KMS-11 (cell line): ENCODE data around the gene NOP14.

ENCODE experiments used
- H2AFZ ChIP-seq: fragments of 200-600 bp; sonication (generic); 2 replicates; pipeline ENCODE4 v1.6.1; 2016; ENCODE audit warnings: antibody characterized with exemption, mixed run types, low read depth
- H3K27ac ChIP-seq: fragments of 200-600 bp; sonication (generic); 2 replicates; pipeline ENCODE4 v1.6.1; 2016; ENCODE audit warnings: mild to moderate bottlenecking, mixed run types
- H3K27me3 ChIP-seq: fragments of 200-600 bp; sonication (generic); 2 replicates; pipeline ENCODE4 v1.6.1; 2017; ENCODE audit warnings: mild to moderate bottlenecking, low read depth, mixed run types, moderate library complexity; ENCODE audit not compliant: insufficient read depth
- H3K36me3 ChIP-seq: fragments of 200-600 bp; sonication (generic); 2 replicates; pipeline ENCODE4 v1.6.1; 2017; ENCODE audit warnings: mild to moderate bottlenecking, mixed run types; ENCODE audit not compliant: insufficient read depth
- H3K4me1 ChIP-seq: fragments of 200-600 bp; sonication (generic); 2 replicates; pipeline ENCODE4 v1.6.1; 2016; ENCODE audit warnings: mild to moderate bottlenecking, low read depth, mixed run types; ENCODE audit not compliant: poor library complexity, severe bottlenecking
- H3K4me2 ChIP-seq: fragments of 200-600 bp; sonication (generic); 2 replicates; pipeline ENCODE4 v1.7.0; 2016; ENCODE audit warnings: mild to moderate bottlenecking, mixed run types
- H3K4me3 ChIP-seq: fragments of 200-600 bp; sonication (generic); IDR thresholded peaks from 2 replicates; pipeline ENCODE4 v1.6.1; 2017; ENCODE audit warnings: low read depth, low read length, mixed read lengths; ENCODE audit not compliant: insufficient read depth
- H3K79me2 ChIP-seq: fragments of 200-600 bp; sonication (generic); 2 replicates; pipeline ENCODE4 v1.6.1; 2016; ENCODE audit warnings: low read depth, mixed run types; ENCODE audit not compliant: insufficient read depth
- H3K9ac ChIP-seq: fragments of 200-600 bp; sonication (generic); 2 replicates; pipeline ENCODE4 v1.6.1; 2016; ENCODE audit warnings: mild to moderate bottlenecking, mixed run types
- H4K20me1 ChIP-seq: fragments of 200-600 bp; sonication (generic); 2 replicates; pipeline ENCODE4 v1.6.1; 2016; ENCODE audit warnings: mild to moderate bottlenecking, mixed run types; ENCODE audit not compliant: insufficient read depth
- CTCF ChIP-seq: fragments of 200-600 bp; sonication (generic); conservative IDR thresholded peaks from 2 replicates; pipeline ENCODE4 v1.6.1; 2017; ENCODE audit warnings: low read depth, mild to moderate bottlenecking, antibody characterized with exemption, low read length, moderate library complexity, mixed read lengths

NOP14 gene

DNA sequence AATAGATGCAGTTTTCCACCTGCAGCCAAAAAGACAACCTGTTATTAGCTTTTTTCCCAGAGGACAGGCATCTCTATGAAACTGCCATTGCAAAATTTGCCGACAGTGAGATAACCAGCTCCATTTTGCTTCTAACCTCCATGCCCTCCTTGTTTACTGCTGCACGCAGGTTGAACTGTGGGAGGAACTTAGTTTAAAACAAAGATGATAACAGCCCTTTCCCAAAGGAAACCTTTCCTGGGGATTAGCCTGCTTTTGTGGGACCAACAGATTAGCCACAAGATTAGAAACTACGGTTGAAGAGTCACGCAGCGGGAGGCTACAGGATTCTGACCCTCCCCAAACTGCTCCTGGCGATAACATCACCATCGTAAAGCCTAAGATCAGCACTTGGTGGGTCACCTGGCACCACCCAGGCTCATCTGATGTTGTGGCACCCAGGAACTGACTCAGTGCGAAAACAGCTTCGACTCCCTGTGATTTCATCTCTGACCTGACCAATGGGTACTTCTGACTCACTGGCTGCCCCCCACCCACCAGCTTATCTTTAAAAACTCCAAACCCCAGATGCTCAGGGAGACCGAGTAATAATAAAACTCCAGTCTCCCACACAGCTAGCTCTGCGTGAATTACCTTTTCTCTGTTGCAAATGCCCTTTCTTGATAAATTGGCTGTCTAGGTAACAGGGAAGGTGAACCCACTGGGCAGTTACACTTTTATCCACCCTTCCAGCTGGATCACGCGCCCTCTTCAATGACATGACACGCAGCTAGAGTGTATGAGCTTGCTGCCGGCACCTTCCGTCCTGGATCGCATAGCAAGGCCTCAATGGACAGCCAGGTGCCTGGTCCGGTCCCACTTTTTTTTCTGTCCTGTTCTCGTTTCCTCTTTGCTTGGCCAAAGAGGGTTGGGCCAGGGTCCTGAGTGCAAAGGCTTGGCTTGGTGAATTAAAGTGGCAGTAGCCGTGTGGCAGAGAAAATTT, 27.2 kb downstream of the NOP14 start:
- Histone ChIP-seq H3K79me2 (no peaks in the 10 kb centered on the region), H3K9ac (peak overlapping the region; percentile 44; the same call in 1 of the 2 replicates), H3K4me1 (peaks cover 5% of the 10 kb centered on the region), H2AFZ (no peak overlapping the region), H3K36me3 (no peaks in the 10 kb centered on the region), H3K27me3 (no peaks in the 10 kb centered on the region), H3K4me3 (peak overlapping the region; percentile 36), H4K20me1 (no peaks in the 10 kb centered on the region), H3K27ac (peak overlapping the region; percentile 33; the same call in 1 of the 2 replicates), H3K4me2 (peak overlapping the region; percentile 54)
- no peak for TF ChIP-seq CTCF

- H3K27ac ChIP-seq = peak overlapping the region; percentile 33; the same call in 1 of the 2 replicates
- peak overlapping the region; percentile 52 for H3K4me3 ChIP-seq
- peak overlapping the region; percentile 44; the same call in 1 of the 2 replicates for H3K9ac ChIP-seq
- no peaks in the 10 kb centered on the region for H3K79me2 ChIP-seq
- H3K36me3 ChIP-seq = no peaks in the 10 kb centered on the region
- H2AFZ ChIP-seq = peak overlapping the region; percentile 44
- peak overlapping the region; percentile 54 for H3K4me2 ChIP-seq
- TF ChIP-seq CTCF = no peak
- H3K27me3 ChIP-seq = no peaks in the 10 kb centered on the region
- peaks cover 5% of the 10 kb centered on the region for H3K4me1 ChIP-seq
- no peaks in the 10 kb centered on the region for H4K20me1 ChIP-seq
Observed at GRCh38 chr4:2934813-2935761, 28.1 kb downstream of the NOP14 start.

- Histone ChIP-seq H2AFZ (no peak overlapping the region), H3K79me2 (no peaks in the 10 kb centered on the region), H3K36me3 (no peaks in the 10 kb centered on the region), H3K4me1 (peaks cover 5% of the 10 kb centered on the region), H3K9ac (no peak overlapping the region), H3K27me3 (no peaks in the 10 kb centered on the region), H3K27ac (no peak overlapping the region), H4K20me1 (no peaks in the 10 kb centered on the region), H3K4me3 (no peak overlapping the region), H3K4me2 (no peak overlapping the region)
- no peak for TF ChIP-seq CTCF
Observed at GRCh38 chr4:2934077-2934812, 29.0 kb downstream of the NOP14 start.

- Histone ChIP-seq H4K20me1 (no peaks in the 10 kb centered on the region), H3K36me3 (no peaks in the 10 kb centered on the region), H3K79me2 (no peaks in the 10 kb centered on the region), H3K4me2 (no peak overlapping the region), H3K27ac (no peak overlapping the region), H3K27me3 (no peaks in the 10 kb centered on the region), H2AFZ (no peak overlapping the region), H3K4me1 (peaks cover 5% of the 10 kb centered on the region), H3K9ac (no peak overlapping the region), H3K4me3 (no peak overlapping the region)
- TF ChIP-seq CTCF = no peak
Observed at GRCh38 chr4:2933566-2934076, 29.6 kb downstream of the NOP14 start.
